Measurements from ENCODE around the gene TLX1.

GRCh38 chr10:101120884-101121653, 10.0 kb upstream of the TLX1 start:
- TF ChIP-seq CTCF (IDR thresholded peaks at IDR 0.05) (no peak), POLR2AphosphoS5 (IDR thresholded peaks at IDR 0.05; ENCODE audit: insufficient read depth in 1 of 2, low read depth in 1 of 2) (no peak), POLR2A (IDR thresholded peaks at IDR 0.05) (no peak)
